Hindlimb muscle (tissue), 1 donor: ENCODE measurements around the gene PHC2. TPM values are rescaled to one million over a fixed set of nuclear protein-coding genes. Genes with fewer than 3 reads are reported as not detected.

ENCODE experiments used
- DNase-seq: peaks from one replicate; pipeline ENCODE4 v3.0.0-alpha.2; 2013
- polyA plus RNA-seq: library from polyadenylated mRNA; unstranded; fragments of 120-200 nt; gene quantifications from one replicate; pipeline ENCODE4 v1.2.1, GENCODE V29; 2013; ENCODE audit not compliant: insufficient read length

The PHC2 gene
- polyA plus RNA-seq, 1 donor: 77.9 TPM

DNA sequence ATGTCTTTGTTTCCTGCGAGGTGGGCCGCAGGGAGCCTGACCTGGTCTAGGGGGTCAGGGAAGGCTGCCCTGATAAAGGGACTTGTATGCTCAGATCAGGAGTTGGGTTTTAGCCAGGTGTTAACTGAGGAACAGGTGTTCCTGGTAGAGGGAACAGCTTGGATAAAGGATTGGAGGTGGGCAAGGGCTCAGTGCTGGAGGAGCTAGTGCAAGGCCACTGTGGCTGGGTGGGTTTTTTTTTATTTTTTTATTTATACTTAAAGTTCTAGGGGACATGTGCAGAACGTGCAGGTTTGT, 141.1 kb downstream of the PHC2 start:
- no peak for DNase-seq

DNA sequence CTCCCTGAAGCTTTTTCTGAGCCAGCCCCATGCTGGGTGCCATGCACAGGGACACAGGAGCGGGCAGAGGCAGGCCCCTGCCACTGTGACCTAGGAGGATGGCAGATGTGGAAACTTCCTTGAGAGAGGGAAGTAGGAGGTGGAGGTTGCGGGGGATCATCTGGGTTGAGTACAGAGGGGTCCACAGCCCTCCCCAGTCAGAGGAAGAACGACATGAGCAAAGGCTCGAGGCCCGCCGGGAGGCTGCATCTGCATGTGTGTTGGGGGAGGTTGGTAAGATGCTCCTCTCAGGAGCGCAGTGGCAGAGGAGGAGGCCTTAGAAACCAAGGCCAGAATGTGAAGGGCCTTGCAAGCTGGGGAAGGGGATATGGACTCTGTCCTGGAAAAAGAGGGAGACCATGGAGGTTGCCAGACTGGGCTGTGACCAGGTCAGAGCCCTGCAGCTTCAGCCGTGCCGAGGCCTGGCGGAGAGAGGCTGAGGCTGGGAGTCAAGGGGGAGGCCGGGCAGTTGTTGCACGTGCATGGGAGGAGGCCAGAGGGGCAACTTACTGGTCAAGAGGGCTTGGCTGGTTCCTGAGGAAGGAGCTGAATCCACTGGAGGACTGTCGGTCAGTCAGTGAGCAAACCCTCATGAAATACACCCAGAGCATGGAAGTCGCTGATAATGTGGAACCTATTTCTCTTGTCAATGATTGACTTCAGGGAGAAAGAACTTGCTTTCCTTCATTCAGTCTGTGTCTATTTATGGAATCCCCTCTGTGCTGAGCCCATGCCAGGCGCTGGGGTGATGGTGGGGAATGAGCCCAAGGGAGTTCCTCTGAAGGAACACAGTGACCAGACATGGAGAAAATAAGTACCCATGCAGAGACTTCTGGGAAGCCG, 141.7 kb downstream of the PHC2 start:
- DNase-seq: no peak

DNA sequence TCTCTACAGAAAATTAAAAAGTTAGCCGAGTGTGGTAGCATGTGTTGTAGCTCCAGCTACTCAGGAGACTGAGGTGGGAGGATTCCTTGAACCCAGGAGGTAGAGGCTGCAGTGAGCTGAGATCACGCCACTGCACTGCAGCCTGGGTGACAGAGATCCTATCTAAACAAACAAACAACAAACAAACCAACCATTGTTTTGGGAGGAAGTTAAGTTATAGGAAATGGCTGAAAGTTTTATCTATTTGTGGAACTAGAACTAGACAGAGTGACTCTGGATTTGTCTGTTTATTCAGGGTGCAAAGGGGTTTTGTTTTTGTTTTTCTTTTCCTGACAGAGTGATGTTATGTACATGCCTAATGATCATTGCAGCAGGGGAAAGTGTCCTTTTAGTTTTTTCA, 143.6 kb downstream of the PHC2 start:
- DNase-seq: no peak

DNA sequence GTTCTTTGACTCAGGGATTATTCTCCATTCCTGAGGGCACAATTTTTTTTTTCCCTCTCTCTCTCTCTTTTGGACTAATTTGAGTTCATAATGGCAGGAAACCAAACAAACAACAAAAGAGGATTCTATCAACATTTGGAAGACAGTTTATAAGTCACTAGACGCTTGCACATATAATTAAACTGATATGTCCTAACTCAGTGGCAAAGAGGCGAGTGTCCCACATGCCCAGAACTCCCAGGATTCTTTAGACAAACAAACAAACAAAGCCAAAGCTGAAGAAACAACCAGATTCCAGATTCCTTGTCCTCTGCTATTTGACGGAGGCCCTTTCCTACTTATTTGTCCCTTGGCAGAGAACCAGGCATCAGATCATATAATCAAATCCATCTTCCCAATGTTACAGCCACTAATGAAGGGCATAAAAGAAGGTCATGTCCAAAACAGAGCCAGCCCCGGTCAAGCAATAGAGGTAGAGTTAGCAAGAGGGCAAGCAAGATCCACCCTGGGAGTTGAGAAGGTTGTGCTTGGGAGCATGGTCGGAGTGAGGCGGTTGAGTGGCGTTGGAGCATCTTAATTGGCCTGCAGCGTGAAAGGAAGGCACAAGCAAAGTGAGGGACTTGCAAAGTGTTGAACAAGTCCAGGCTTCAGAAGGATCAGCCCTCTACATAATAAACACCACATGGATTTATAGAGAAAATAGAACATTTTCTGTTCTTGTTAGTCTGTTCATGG, 144.3 kb downstream of the PHC2 start:
- no peak for DNase-seq

DNA sequence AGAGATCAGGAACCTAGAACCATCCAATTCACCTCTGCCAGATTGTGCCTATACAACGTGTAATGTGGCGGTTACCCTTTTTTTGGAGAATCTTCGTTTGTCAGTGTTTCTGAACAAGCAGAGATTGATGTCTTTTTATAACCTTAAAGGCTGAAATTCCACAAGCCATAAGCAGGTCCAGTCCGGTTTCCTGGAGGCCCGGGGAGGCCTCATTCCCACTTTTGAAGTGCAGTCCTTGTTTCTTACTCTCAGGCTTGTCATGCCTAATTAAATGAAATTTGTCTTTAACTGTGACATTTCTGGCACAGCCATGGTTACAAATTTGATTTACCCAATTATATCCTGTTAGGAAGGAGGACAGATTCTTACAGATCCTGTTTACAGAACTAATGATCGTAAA, 146.8 kb downstream of the PHC2 start:
- no peak for DNase-seq

DNA sequence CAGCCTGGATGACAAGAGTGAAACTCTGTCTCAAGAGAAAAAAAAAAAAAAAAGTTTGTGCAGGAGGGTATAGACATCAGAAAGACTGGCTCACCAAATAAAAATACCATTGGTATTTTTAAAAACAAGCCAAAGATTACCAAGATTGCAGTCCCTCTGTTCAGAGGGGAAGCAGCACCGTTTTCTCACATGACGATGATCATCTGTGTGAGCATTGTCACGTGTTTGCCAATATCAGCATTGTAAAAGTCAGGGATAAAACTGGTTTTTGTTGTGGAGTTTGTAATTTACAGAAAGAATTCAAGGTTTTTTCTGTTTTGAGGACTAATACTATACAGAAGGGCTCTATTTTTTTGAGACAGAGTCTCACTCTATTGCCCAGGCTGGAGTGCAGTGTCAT, 148.1 kb downstream of the PHC2 start:
- DNase-seq: no peak

DNA sequence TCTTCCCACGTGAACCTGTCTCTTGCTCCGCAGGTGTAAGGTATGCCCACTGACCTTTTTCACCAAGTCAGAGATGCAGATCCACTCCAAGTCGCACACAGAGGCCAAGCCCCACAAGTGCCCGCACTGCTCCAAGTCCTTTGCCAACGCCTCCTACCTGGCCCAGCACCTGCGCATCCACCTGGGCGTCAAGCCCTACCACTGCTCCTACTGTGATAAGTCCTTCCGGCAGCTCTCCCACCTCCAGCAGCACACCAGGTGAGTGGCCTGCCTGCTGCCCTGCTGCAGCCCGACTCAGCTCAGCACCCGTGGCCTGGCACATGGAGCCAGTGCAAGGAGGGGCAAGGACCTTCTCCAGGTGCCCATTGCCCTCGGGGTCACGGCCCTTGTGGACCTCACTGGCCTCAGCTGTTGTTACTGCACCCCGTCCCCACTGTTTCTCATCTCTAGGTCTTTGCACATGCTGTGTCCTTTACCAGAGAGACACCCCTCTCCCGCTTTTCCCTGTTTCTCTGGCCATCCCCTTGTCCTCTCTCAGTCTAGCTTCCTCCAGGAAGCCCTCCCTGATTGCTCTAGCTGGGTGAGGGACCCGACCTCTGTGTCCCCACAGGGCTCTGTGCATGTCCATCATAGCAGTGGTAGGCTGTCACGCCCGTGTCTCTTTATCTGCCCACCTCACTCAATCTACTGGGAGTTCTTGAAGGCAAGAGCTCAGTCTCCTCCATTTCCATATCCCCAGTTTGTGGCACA, 149.2 kb downstream of the PHC2 start:
- no peak for DNase-seq

DNA sequence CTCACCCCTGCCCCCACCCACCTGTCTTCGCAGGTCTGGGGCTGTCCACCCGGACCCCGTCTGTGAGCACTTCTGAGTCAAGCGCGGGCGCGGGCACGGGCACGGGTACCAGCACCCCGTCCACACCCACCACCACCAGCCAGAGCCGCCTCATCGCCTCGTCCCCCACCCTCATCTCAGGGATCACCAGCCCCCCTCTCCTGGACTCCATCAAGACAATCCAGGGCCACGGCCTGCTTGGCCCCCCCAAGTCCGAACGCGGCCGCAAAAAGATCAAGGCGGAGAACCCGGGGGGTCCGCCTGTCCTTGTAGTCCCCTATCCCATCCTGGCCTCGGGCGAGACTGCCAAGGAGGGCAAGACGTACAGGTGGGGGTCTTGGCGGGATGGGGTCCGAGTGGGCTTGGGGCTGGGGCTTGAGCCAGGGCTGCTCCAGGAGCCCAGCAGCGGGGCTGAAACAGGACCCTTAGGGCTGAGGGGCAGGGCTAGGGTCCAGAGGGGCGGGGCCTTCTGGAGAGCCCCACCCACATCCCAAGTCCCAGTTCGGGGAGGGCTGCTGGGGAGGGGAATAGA, 150.7 kb downstream of the PHC2 start:
- DNase-seq: no peak

DNA sequence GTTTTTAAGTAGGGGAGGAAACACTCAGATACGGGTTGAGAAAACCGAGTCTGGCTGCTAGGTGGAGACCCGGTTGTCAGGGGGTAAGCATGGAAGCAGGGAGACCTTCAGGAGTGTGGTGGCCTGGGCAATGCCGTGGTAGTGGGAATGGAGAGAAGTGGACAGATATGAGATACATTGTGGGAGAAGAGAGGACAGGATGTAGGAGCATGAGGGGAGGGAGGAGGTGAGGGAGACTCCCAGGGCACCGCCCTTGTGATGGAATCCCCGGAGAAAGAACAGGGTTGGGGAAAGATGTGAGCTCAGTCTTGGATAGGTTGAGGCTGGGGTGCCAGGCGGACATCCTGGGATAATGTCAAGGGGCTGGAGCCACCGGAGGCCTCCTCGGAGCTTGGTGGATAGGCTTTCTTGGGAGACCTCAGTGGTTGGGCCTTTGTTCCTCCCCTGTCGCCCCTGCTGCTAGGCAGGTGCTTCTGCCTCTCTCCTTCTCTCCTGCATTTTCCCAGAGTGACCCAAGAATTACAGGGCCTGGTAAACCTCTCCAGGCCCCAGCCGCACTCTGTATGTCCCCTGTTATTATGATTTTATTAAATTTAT, 153.3 kb downstream of the PHC2 start:
- DNase-seq: no peak

DNA sequence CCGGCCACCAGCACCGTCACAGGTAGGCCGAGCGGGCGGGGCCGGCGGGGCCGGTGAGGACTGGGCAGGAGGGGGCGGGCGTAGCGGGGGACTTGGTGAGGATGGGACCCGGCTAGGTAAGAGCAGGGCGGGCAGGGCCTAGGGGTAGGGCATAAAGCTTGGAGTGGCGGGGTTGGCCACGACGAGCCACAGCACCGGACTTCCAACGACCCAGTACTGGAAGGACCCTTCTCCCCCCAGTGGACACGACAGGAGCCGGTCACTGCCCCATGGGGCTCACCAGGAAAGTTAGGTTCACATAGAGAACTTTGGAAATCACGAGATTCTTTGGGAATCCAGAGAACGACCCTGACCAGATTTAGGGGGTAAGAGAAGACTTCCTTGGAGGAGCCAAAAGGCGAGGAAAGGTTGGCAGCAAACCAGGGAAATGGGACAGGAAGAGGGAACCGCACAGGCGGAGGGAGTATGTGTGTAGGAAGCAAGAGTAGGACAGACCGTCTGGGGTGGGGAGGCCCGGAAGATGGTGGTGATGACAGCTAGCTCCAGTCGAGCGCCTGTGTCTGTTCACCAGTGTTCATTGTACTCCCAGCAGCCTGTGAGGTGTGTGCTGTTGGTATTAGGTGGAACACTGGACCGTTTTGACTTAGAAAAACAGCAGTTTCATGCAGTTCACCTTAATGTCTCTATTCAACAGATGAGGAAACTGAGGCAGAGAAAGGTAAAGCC, 154.2 kb downstream of the PHC2 start:
- no peak for DNase-seq

DNA sequence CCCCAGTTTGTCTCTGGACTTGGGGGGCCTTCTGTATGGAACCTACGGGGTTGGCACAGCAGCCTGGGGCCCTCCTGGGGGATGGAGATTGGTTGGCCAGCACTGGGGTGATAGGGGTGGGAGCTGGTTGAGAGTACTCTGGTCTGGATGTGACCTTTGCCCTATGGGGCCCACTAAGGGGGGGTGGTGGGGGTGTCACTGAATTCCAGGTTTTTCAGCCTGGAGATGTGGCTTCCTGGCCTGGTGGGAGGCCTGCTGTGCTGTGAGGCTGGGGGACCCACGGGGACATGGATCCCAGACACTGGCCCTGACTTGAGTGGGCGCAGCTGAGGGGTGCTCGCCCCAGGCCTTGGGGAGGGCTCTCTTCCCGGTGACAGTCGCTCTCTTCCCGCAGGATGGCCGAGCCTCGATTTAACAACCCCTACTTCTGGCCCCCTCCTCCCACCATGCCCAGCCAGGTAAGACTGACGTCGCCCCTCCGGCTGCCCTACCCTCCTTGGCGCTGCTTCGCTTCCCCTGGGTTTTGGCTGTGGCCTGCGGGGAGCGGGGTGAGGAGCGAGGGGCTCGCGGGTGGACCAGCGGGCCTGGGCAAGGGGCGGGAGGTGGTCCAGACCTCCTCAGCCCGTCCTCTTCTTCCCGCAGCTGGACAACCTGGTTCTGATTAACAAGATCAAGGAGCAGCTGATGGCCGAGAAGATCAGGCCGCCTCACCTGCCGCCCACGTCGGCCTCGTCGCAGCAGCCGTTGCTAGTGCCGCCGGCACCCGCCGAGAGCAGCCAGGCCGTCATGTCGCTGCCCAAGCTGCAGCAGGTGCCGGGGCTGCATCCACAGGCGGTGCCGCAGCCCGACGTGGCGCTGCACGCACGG, 155.0 kb downstream of the PHC2 start:
- DNase-seq: no peak

DNA sequence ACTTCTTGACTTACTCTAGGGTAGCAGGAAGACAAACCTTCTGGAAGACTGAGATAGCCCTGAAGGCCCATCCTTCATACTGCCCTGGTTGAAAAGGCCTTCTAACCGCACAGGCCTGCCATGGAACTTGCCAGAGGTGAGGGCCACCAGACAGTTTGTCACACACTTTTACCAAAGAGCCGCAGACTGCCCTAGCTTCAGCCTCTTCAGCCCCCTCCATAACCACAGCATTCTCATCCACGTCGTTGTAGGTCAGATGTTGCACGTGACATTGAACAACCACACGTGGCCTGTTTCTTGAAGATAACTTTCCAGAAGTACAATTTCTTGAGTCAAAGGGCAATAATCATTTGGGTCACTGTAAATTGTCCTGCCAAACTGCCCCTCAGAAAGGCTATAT, 155.7 kb downstream of the PHC2 start:
- no peak for DNase-seq

DNA sequence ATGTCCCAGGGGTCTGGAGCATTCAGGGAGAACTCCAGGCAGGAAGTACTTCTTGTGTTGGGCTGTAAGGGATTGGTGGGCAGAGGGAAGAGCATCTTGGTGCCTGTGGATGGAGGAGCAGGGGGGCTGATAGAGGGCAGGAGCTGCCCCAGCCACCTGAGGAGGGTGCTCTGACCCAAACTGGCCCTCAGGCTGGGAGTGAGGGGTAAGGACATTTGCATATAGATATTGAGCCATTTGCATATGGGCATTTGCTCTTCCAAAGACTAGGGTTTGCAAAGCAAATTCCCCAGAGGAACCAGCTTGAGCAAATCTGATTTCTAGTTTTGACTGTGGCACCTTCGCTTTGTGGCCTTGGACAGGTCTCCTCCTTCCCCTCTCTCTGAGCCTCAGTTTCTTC, 156.4 kb downstream of the PHC2 start:
- DNase-seq: no peak

DNA sequence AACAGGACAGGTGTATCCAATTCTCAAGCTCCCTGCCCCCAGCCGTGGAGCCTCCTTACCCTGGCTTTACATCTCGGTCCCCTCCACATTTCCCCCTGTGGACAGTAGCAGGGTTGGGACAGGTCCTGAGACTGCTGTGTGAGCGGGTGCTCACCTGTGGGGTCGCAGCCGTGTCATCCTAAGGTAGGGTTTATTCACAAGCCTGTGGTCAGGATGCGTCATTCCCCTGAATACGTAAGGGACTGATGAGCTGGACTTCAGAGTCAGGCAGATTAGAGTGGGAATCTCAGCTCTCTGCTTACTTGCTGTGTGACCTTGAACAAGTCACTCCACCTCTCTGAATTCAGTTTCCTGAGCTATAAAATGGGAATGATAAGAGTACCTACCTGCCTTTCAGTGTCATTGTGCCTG, 156.9 kb downstream of the PHC2 start:
- no peak for DNase-seq

Other genes with a start within 250 kb of the PHC2 start
- 7.5 TPM for gene TRIM62, start 249.1 kb downstream of the PHC2 start, polyA plus RNA-seq
- 35.1 TPM for gene ZNF362, start 174.6 kb downstream of the PHC2 start, polyA plus RNA-seq
- gene A3GALT2, start 110.0 kb downstream of the PHC2 start, polyA plus RNA-seq: not detected
- gene ZSCAN20, start 41.5 kb upstream of the PHC2 start, polyA plus RNA-seq: 2.8 TPM